Effector memory CD4-positive, alpha-beta T cell (primary cell): Measurements from ENCODE around the gene ARHGEF7.

Experiments used
- DNase-seq, 3 donors: peaks; one replicate each; pipeline ENCODE4 v3.0.0-alpha.2; 2020
- H3K27ac ChIP-seq: 2 replicates; pipeline ENCODE4 v1.7.0; 2013; ENCODE audit warnings: mild to moderate bottlenecking, low read length, moderate library complexity; ENCODE audit not compliant: insufficient read depth, poor library complexity, severe bottlenecking
- H3K27me3 ChIP-seq: replicated peaks from 2 replicates; pipeline ENCODE4 v1.7.0; 2013; ENCODE audit warnings: mild to moderate bottlenecking, low read length; ENCODE audit not compliant: insufficient read depth, control insufficient read depth, poor library complexity, severe bottlenecking
- H3K36me3 ChIP-seq: 2 replicates; pipeline ENCODE4 v1.7.0; 2013; ENCODE audit warnings: mild to moderate bottlenecking, low read length, moderate library complexity; ENCODE audit not compliant: control insufficient read depth, insufficient read depth
- H3K4me1 ChIP-seq: 2 replicates; pipeline ENCODE4 v1.7.0; 2013; ENCODE audit warnings: low read length, mild to moderate bottlenecking; ENCODE audit not compliant: control insufficient read depth, insufficient read depth, poor library complexity, severe bottlenecking
- H3K4me3 ChIP-seq: 2 replicates; pipeline ENCODE4 v1.7.0; 2013; ENCODE audit warnings: low read length, low read depth, mild to moderate bottlenecking; ENCODE audit not compliant: insufficient read depth, poor library complexity, severe bottlenecking
- H3K9me3 ChIP-seq: 2 replicates; pipeline ENCODE4 v1.7.0; 2013; ENCODE audit warnings: mild to moderate bottlenecking, low read length, moderate library complexity; ENCODE audit not compliant: control insufficient read depth

Gene ARHGEF7

GRCh38 chr13:111165241-111166010, 50.3 kb downstream of the ARHGEF7 start:
- no peak for DNase-seq
- Histone ChIP-seq H3K9me3 (no peaks in the 10 kb centered on the region), H3K27me3 (no peaks in the 10 kb centered on the region), H3K27ac (no peak overlapping the region), H3K4me3 (no peak overlapping the region), H3K4me1 (peaks cover 7% of the 10 kb centered on the region), H3K36me3 (peaks cover 4% of the 10 kb centered on the region)

DNA sequence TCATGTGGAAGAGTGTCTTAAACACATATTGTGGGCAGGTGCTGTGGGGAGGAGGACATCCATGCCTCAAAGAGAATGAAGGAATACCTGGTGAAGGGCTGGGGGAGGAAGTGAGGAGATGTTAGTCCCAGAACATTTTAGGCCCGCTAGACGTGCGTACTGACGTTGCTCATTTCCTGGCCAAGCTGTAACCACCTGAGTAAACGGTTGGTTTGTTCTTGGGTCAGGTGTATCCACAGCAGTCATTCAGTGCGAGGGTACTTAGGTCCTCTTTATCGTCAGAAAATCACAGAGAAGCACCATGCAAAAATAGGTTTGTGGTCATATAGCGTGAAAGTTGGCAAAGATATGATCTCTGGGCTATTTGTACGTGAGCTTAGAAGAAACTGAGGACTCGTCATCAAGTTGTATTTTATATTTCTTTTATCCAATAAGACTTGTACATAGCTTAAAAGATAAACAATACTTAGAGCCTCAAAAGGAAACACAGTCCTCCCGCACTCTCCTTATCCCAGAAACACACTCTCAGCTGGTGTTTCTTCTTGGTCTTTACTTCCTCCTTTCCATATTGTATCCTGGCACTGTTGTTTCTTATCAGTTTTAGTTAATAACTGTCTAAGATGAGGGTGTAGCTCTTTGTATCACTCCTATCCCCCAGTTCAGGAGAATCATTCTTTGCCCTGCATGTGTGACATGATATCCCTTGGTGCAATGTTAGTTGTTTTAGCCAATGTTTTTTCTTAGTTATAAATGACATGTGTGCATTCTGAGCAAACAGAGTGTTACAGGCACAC, 52.0 kb downstream of the ARHGEF7 start:
- Histone ChIP-seq H3K36me3 (peaks cover 4% of the 10 kb centered on the region), H3K4me1 (peaks cover 7% of the 10 kb centered on the region), H3K27ac (no peak overlapping the region), H3K9me3 (no peaks in the 10 kb centered on the region), H3K27me3 (no peaks in the 10 kb centered on the region), H3K4me3 (no peak overlapping the region)
- DNase-seq: no peak

DNA sequence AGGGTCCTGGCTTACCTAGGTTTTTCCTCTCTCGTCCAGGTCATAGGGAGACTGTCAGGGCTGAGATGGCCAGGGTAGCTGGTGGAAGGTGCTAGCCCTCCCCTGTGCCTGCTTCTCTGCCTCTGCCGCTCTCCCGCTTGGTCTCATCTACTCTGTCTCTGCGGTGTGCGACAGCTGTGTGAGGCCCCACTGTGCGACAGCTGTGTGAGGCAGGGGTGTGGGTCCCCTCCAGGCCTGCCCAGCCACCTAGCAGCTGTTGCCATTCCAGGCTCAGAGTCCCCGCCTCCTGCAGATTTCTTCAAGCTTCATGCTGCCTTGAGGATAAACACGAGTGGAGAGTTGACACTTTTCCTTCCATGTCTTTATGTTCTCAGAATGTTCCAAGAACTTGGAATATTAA, 53.0 kb downstream of the ARHGEF7 start:
- Histone ChIP-seq H3K36me3 (peaks cover 7% of the 10 kb centered on the region), H3K27me3 (no peaks in the 10 kb centered on the region), H3K4me1 (peaks cover 7% of the 10 kb centered on the region), H3K27ac (no peak overlapping the region), H3K9me3 (no peaks in the 10 kb centered on the region), H3K4me3 (no peak overlapping the region)
- DNase-seq: no peak

GRCh38 chr13:111171112-111171511, 56.0 kb downstream of the ARHGEF7 start:
- Histone ChIP-seq H3K4me3 (no peak overlapping the region), H3K4me1 (peaks cover 10% of the 10 kb centered on the region), H3K9me3 (no peaks in the 10 kb centered on the region), H3K27me3 (no peaks in the 10 kb centered on the region), H3K36me3 (peaks cover 12% of the 10 kb centered on the region), H3K27ac (no peak overlapping the region)
- DNase-seq: no peak

- no peaks in the 10 kb centered on the region for H3K9me3 ChIP-seq
- peaks cover 12% of the 10 kb centered on the region for H3K36me3 ChIP-seq
- no peak overlapping the region for H3K4me3 ChIP-seq
- DNase-seq: no peak
- H3K27ac ChIP-seq: no peak overlapping the region
- H3K4me1 ChIP-seq: peaks cover 15% of the 10 kb centered on the region
- H3K27me3 ChIP-seq: no peaks in the 10 kb centered on the region
Measured at GRCh38 chr13:111171629-111172028, 56.5 kb downstream of the ARHGEF7 start.

GRCh38 chr13:111174377-111175114, 59.4 kb downstream of the ARHGEF7 start:
- no peak overlapping the region for H3K4me3 ChIP-seq
- peaks cover 8% of the 10 kb centered on the region for H3K36me3 ChIP-seq
- no peaks in the 10 kb centered on the region for H3K27me3 ChIP-seq
- no peak for DNase-seq
- no peak overlapping the region for H3K27ac ChIP-seq
- peaks cover 35% of the 10 kb centered on the region for H3K4me1 ChIP-seq
- H3K9me3 ChIP-seq: no peaks in the 10 kb centered on the region

- Histone ChIP-seq H3K9me3 (no peaks in the 10 kb centered on the region), H3K4me1 (peaks cover 43% of the 10 kb centered on the region)
Measured at GRCh38 chr13:111175372-111175771, 60.3 kb downstream of the ARHGEF7 start.

GRCh38 chr13:111175935-111176334, 60.8 kb downstream of the ARHGEF7 start:
- peaks cover 8% of the 10 kb centered on the region for H3K36me3 ChIP-seq
- H3K9me3 ChIP-seq: no peaks in the 10 kb centered on the region
- no peak for DNase-seq
- H3K4me3 ChIP-seq: no peak overlapping the region
- H3K4me1 ChIP-seq: peaks cover 47% of the 10 kb centered on the region
- no peaks in the 10 kb centered on the region for H3K27me3 ChIP-seq
- peak overlapping the region; percentile 64 for H3K27ac ChIP-seq

More at GRCh38 chr13:111175372-111175771, 60.3 kb downstream of the ARHGEF7 start:
- no peak for DNase-seq
- H3K27ac ChIP-seq: peak overlapping the region; percentile 64
- H3K4me3 ChIP-seq: no peak overlapping the region
- H3K27me3 ChIP-seq: no peaks in the 10 kb centered on the region
- H3K36me3 ChIP-seq: peaks cover 8% of the 10 kb centered on the region

DNA sequence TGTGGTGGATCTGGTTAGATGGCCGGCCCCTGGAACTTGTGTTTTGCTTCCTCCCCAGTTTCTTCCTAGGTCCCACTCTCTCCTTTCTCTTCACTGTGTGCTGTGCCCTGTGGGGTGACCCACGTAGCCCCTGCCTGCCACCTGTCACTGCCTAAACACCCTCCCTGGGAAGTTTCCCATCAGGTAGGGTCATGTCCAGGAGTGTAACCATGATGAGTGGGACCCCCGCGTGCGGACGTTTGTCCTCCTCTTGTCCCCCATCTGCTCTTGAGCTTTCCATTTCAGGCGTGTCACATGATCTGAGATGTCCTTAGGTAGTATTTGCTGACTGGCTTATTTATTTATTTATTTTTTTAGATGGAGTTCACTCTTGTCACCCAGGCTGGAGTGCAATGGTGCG, 61.3 kb downstream of the ARHGEF7 start:
- Histone ChIP-seq H3K9me3 (no peaks in the 10 kb centered on the region), H3K27ac (peak overlapping the region; percentile 64), H3K4me1 (peaks cover 47% of the 10 kb centered on the region), H3K36me3 (peaks cover 8% of the 10 kb centered on the region), H3K27me3 (no peaks in the 10 kb centered on the region), H3K4me3 (no peak overlapping the region)
- no peak for DNase-seq
